Measurements from ENCODE around the gene CHPF.

The CHPF gene

GRCh38 chr2:219561179-219562048 lies 17.8 kb upstream of the CHPF start:
- H3K4me1 ChIP-seq (ENCODE audit: insufficient read depth, low read length) = peaks cover 53% of the 10 kb centered on the region
- H3K9me3 ChIP-seq (ENCODE audit: control insufficient read depth, insufficient read depth, low read length) = no peaks in the 10 kb centered on the region
- no peak overlapping the region for H3K9ac ChIP-seq (ENCODE audit: low read depth, low read length)
- H3K36me3 ChIP-seq (ENCODE audit: insufficient read depth, low read length) = peaks cover 7% of the 10 kb centered on the region; the same call in 1 of the 2 replicates

DNA sequence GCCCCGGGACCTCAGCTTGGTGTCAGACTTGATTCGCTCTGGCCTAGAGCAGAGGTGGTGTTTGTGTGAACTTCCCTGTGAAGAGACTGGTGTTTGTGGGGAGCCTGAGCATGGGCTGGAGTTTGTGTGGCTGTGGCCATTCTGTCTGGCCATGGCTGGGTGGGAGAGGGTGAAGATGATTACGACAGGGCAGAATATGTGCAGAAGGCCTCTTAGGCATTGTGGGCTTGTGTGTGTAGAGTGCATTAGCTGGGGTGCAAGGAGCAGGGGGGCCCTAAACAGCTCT lies 17.2 kb upstream of the CHPF start:
- peaks cover 7% of the 10 kb centered on the region; the same call in 1 of the 2 replicates for H3K36me3 ChIP-seq (ENCODE audit: insufficient read depth, low read length)
- peaks cover 48% of the 10 kb centered on the region for H3K4me1 ChIP-seq (ENCODE audit: insufficient read depth, low read length)
- no peaks in the 10 kb centered on the region for H3K9me3 ChIP-seq (ENCODE audit: control insufficient read depth, insufficient read depth, low read length)
- H3K9ac ChIP-seq (ENCODE audit: low read depth, low read length) = no peak overlapping the region

- Histone ChIP-seq H3K9me3 (ENCODE audit: control insufficient read depth, insufficient read depth, low read length) (no peaks in the 10 kb centered on the region), H3K9ac (ENCODE audit: low read depth, low read length) (no peak overlapping the region), H3K36me3 (ENCODE audit: insufficient read depth, low read length) (peaks cover 7% of the 10 kb centered on the region; the same call in 1 of the 2 replicates), H3K4me1 (ENCODE audit: insufficient read depth, low read length) (peaks cover 46% of the 10 kb centered on the region)
These were observed 16.7 kb upstream of the CHPF start for GRCh38 chr2:219560037-219560892.

GRCh38 chr2:219559156-219559915 lies 15.7 kb upstream of the CHPF start:
- Histone ChIP-seq H3K9ac (ENCODE audit: low read depth, low read length) (no peak overlapping the region), H3K4me1 (ENCODE audit: insufficient read depth, low read length) (peaks cover 38% of the 10 kb centered on the region), H3K36me3 (ENCODE audit: insufficient read depth, low read length) (peaks cover 4% of the 10 kb centered on the region; the same call in 1 of the 2 replicates), H3K9me3 (ENCODE audit: control insufficient read depth, insufficient read depth, low read length) (no peaks in the 10 kb centered on the region)

DNA sequence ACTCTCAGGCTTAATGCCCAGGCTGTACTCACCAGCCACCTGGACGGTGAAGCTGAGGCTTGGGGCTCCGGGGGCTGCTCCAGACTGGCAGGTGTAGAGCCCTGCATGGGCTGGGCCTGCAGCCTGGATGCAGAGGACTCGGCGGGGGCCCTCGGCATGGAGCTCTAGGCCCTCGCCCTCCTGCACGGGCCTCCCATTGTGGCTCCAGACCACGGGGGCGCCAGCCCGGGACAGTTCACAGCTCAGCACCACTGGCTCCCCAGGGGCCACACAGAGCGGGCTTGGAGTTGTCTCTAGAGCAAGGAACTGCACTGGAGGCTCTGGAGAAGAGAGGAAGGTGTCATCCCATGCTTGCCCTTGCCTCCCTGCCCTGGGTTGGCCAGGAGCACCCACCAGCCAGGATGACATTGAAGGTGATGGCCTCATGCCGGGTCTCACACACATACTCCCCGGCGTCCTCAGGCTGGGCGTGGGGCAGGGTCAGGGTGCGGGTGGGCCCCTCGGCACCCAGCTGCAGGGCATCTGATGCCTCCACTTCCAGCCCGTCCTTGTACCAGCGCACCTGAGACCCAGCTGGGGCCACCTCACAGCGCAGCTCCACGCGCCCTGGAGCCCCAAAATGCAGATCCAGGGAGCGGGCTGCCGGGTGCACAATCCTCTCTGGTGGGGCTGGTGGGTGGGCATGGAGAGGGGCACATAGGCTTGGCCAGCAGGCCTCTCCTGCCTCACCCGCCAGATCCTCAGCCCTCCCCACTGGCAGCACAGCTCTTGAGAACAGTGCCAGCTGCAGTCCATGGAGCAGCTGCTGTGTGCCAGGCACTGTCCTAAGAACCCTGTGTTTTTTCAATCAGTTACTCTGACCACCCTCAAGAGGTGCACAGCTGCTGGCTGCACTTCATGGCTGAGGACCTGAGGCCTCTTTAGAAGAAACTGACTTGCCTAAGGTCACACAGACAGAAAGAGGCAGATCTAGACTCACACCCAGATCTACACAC lies 14.5 kb upstream of the CHPF start:
- Histone ChIP-seq H3K9me3 (ENCODE audit: control insufficient read depth, insufficient read depth, low read length) (no peaks in the 10 kb centered on the region), H3K9ac (ENCODE audit: low read depth, low read length) (no peak overlapping the region), H3K36me3 (ENCODE audit: insufficient read depth, low read length) (no peaks in the 10 kb centered on the region), H3K4me1 (ENCODE audit: insufficient read depth, low read length) (peaks cover 38% of the 10 kb centered on the region)

GRCh38 chr2:219557320-219557719 lies 13.7 kb upstream of the CHPF start:
- Histone ChIP-seq H3K9ac (ENCODE audit: low read depth, low read length) (no peak overlapping the region), H3K4me1 (ENCODE audit: insufficient read depth, low read length) (peaks cover 32% of the 10 kb centered on the region), H3K9me3 (ENCODE audit: control insufficient read depth, insufficient read depth, low read length) (no peaks in the 10 kb centered on the region), H3K36me3 (ENCODE audit: insufficient read depth, low read length) (no peaks in the 10 kb centered on the region)

DNA sequence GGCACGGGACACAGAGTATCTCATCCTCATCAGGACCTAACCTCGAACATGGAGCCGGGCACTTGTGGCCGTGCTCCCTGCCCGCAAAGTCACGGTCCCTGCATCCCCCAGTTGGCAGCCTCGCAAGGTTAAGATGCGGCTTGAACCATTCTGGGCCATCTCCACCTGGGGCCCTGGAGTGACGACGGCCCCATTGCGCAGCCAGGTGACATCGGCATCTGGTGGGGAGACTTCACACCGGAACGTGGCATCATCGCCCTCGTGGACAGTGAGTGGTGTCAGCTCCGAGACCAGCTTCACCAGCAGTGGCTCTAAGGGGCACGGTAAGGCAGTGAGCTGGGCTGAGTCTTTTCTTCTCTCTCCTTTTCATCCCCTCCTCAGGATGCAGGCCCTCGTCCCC lies 12.8 kb upstream of the CHPF start:
- peaks cover 23% of the 10 kb centered on the region for H3K4me1 ChIP-seq (ENCODE audit: insufficient read depth, low read length)
- no peaks in the 10 kb centered on the region for H3K9me3 ChIP-seq (ENCODE audit: control insufficient read depth, insufficient read depth, low read length)
- H3K36me3 ChIP-seq (ENCODE audit: insufficient read depth, low read length) = no peaks in the 10 kb centered on the region
- H3K9ac ChIP-seq (ENCODE audit: low read depth, low read length) = no peak overlapping the region

DNA sequence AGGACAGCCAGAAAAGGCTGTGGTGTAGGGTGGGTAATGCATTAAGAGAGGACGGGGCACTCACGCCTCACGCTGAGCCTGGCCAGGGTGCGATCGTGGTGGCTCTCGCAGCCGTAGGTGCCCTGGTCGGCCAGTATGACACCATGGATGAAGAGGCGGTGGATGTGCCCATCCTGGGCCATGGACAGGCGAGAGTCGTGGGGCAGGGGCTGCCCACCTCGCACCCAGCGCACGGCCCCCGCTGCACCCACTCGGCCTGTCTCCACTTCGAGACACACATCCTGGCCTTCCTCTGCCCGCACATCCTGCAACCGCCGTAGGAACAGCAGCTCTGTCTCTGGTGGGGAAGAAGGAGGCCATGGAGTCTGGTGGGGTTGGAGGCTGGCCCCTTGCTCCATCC lies 12.3 kb upstream of the CHPF start:
- H3K36me3 ChIP-seq (ENCODE audit: insufficient read depth, low read length) = no peaks in the 10 kb centered on the region
- H3K9me3 ChIP-seq (ENCODE audit: control insufficient read depth, insufficient read depth, low read length) = no peaks in the 10 kb centered on the region
- H3K9ac ChIP-seq (ENCODE audit: low read depth, low read length) = no peak overlapping the region
- H3K4me1 ChIP-seq (ENCODE audit: insufficient read depth, low read length) = peaks cover 19% of the 10 kb centered on the region

GRCh38 chr2:219554350-219554749 lies 10.7 kb upstream of the CHPF start:
- Histone ChIP-seq H3K9ac (ENCODE audit: low read depth, low read length) (no peak overlapping the region), H3K4me1 (ENCODE audit: insufficient read depth, low read length) (peaks cover 6% of the 10 kb centered on the region; the same call in 1 of the 2 replicates), H3K36me3 (ENCODE audit: insufficient read depth, low read length) (no peaks in the 10 kb centered on the region), H3K9me3 (ENCODE audit: control insufficient read depth, insufficient read depth, low read length) (no peaks in the 10 kb centered on the region)

GRCh38 chr2:219553463-219553963 lies 9.9 kb upstream of the CHPF start:
- Histone ChIP-seq H3K4me1 (ENCODE audit: insufficient read depth, low read length) (peaks cover 6% of the 10 kb centered on the region; the same call in 1 of the 2 replicates), H3K9me3 (ENCODE audit: control insufficient read depth, insufficient read depth, low read length) (no peaks in the 10 kb centered on the region), H3K9ac (ENCODE audit: low read depth, low read length) (peak overlapping the region; percentile 96; the same call in 1 of the 2 replicates), H3K36me3 (ENCODE audit: insufficient read depth, low read length) (no peaks in the 10 kb centered on the region)

- peak overlapping the region; percentile 96; the same call in 1 of the 2 replicates for H3K9ac ChIP-seq (ENCODE audit: low read depth, low read length)
- no peaks in the 10 kb centered on the region for H3K9me3 ChIP-seq (ENCODE audit: control insufficient read depth, insufficient read depth, low read length)
- H3K4me1 ChIP-seq (ENCODE audit: insufficient read depth, low read length) = peaks cover 6% of the 10 kb centered on the region; the same call in 1 of the 2 replicates
- no peaks in the 10 kb centered on the region for H3K36me3 ChIP-seq (ENCODE audit: insufficient read depth, low read length)
These were observed 9.5 kb upstream of the CHPF start for GRCh38 chr2:219553168-219553417.

GRCh38 chr2:219552382-219553167 lies 9.0 kb upstream of the CHPF start:
- Histone ChIP-seq H3K9me3 (ENCODE audit: control insufficient read depth, insufficient read depth, low read length) (no peaks in the 10 kb centered on the region), H3K9ac (ENCODE audit: low read depth, low read length) (peak overlapping the region; percentile 96), H3K36me3 (ENCODE audit: insufficient read depth, low read length) (no peaks in the 10 kb centered on the region), H3K4me1 (ENCODE audit: insufficient read depth, low read length) (peaks cover 6% of the 10 kb centered on the region; the same call in 1 of the 2 replicates)

All from ES-I3 (cell line).